H9 (cell line): ENCODE results near the gene HYI. TPM values are rescaled to one million over a fixed set of nuclear protein-coding genes. Genes with fewer than 3 reads are reported as not detected.

ENCODE experiments used
- DNase-seq: peaks from one replicate; pipeline ENCODE4 v3.0.0-alpha.2; 2017
- H2AFZ ChIP-seq: one replicate; pipeline ENCODE4 v1.6.1; 2013; ENCODE audit warnings: mild to moderate bottlenecking, low read length, control low read depth, moderate library complexity
- H2AK5ac ChIP-seq: 2 replicates; pipeline ENCODE4 v1.6.1; 2013; ENCODE audit warnings: low read length, control low read depth, mixed read lengths; ENCODE audit not compliant: insufficient read length
- H2BK120ac ChIP-seq: one replicate; pipeline ENCODE4 v1.6.1; 2013; ENCODE audit warnings: low read depth, mild to moderate bottlenecking, low read length, control low read depth, inconsistent platforms; ENCODE audit not compliant: poor library complexity, severe bottlenecking
- H2BK12ac ChIP-seq: 2 replicates; pipeline ENCODE4 v1.6.1; 2013; ENCODE audit warnings: low read length, control low read depth, mixed read lengths, low read depth; ENCODE audit not compliant: insufficient read length
- H2BK15ac ChIP-seq: 2 replicates; pipeline ENCODE4 v1.6.1; 2013; ENCODE audit warnings: low read depth, low read length, control low read depth
- H2BK20ac ChIP-seq: one replicate; pipeline ENCODE4 v1.6.1; 2013; ENCODE audit warnings: low read depth, mild to moderate bottlenecking, low read length, control low read depth, inconsistent platforms; ENCODE audit not compliant: poor library complexity, severe bottlenecking
- H2BK5ac ChIP-seq: 2 replicates; pipeline ENCODE4 v1.6.1; 2013; ENCODE audit warnings: low read length, control low read depth, mixed read lengths; ENCODE audit not compliant: insufficient read length
- H3K14ac ChIP-seq: 2 replicates; pipeline ENCODE4 v1.6.1; 2013; ENCODE audit warnings: low read length, control low read depth; ENCODE audit not compliant: insufficient read depth
- H3K18ac ChIP-seq: 2 replicates; pipeline ENCODE4 v1.6.1; 2013; ENCODE audit warnings: low read depth, mild to moderate bottlenecking, mixed read lengths, low read length, control low read depth; ENCODE audit not compliant: insufficient read length
- H3K23ac ChIP-seq: 2 replicates; pipeline ENCODE4 v1.6.1; 2013; ENCODE audit warnings: low read length, control low read depth, mixed read lengths, low read depth; ENCODE audit not compliant: insufficient read length
- H3K23me2 ChIP-seq: 2 replicates; pipeline ENCODE4 v1.6.1; 2013; ENCODE audit warnings: low read depth, mild to moderate bottlenecking, mixed read lengths, low read length, control low read depth; ENCODE audit not compliant: insufficient read length, poor library complexity, severe bottlenecking
- H3K27ac ChIP-seq: 2 replicates; pipeline ENCODE4 v1.5.1; 2013; ENCODE audit warnings: low read length, control low read depth, mixed read lengths, low read depth; ENCODE audit not compliant: insufficient read length
- H3K27me3 ChIP-seq: 2 replicates; pipeline ENCODE4 v1.6.1; 2013; ENCODE audit warnings: low read length, control low read depth, inconsistent platforms; ENCODE audit not compliant: insufficient read depth
- H3K4ac ChIP-seq: 2 replicates; pipeline ENCODE4 v1.6.1; 2013; ENCODE audit warnings: low read depth, mild to moderate bottlenecking, control low read depth, inconsistent platforms, low read length, moderate library complexity
- H3K4me1 ChIP-seq: 2 replicates; pipeline ENCODE4 v1.6.1; 2013; ENCODE audit warnings: low read length, control low read depth, inconsistent platforms; ENCODE audit not compliant: insufficient read depth
- H3K4me2 ChIP-seq: 2 replicates; pipeline ENCODE4 v1.6.1; 2013; ENCODE audit warnings: low read length, control low read depth, mixed read lengths; ENCODE audit not compliant: insufficient read length, insufficient read depth
- H3K56ac ChIP-seq: 2 replicates; pipeline ENCODE4 v1.6.1; 2013; ENCODE audit warnings: low read depth, mild to moderate bottlenecking, mixed read lengths, low read length, control low read depth; ENCODE audit not compliant: insufficient read length
- H3K79me1 ChIP-seq: 2 replicates; pipeline ENCODE4 v1.6.1; 2013; ENCODE audit warnings: low read depth, mild to moderate bottlenecking, moderate library complexity, low read length, control low read depth, inconsistent platforms; ENCODE audit not compliant: insufficient read depth, poor library complexity, severe bottlenecking
- H3K79me2 ChIP-seq: 2 replicates; pipeline ENCODE4 v1.6.1; 2013; ENCODE audit warnings: low read length, control low read depth, inconsistent platforms; ENCODE audit not compliant: insufficient read depth
- H3K9ac ChIP-seq: 2 replicates; pipeline ENCODE4 v1.6.1; 2013; ENCODE audit warnings: low read length, control low read depth, mixed read lengths; ENCODE audit not compliant: insufficient read length; ENCODE audit errors: extremely low read depth
- H3K9me3 ChIP-seq: one replicate; pipeline ENCODE4 v1.6.1; 2013; ENCODE audit warnings: low read depth, low read length, inconsistent platforms; ENCODE audit not compliant: control insufficient read depth
- H3T11ph ChIP-seq: one replicate; pipeline ENCODE4 v1.6.1; 2013; ENCODE audit warnings: mild to moderate bottlenecking, low read length, control low read depth, inconsistent platforms
- H4K20me1 ChIP-seq: one replicate; pipeline ENCODE4 v1.6.1; 2013; ENCODE audit not compliant: control insufficient read depth, insufficient read length, insufficient read depth
- H4K5ac ChIP-seq: 2 replicates; pipeline ENCODE4 v1.6.1; 2013; ENCODE audit warnings: low read depth, mild to moderate bottlenecking, mixed read lengths, low read length, control low read depth; ENCODE audit not compliant: insufficient read length
- H4K8ac ChIP-seq: replicated peaks from 2 replicates; pipeline ENCODE4 v1.6.1; 2013; ENCODE audit warnings: low read length, control low read depth, mixed read lengths, low read depth; ENCODE audit not compliant: insufficient read length
- H4K91ac ChIP-seq: 2 replicates; pipeline ENCODE4 v1.6.1; 2013; ENCODE audit warnings: low read depth, mild to moderate bottlenecking, moderate library complexity, mixed read lengths, low read length, control low read depth; ENCODE audit not compliant: insufficient read length
- H3K27ac Mint-ChIP-seq, 3 experiments: 2 replicates in 2 of 3; 3 replicates in 1 of 3; pipeline ENCODE4 v1.8.0; 2020 to 2021; ENCODE audit warnings: mixed read lengths in 3 of 3, mild to moderate bottlenecking in 1 of 3, moderate library complexity in 1 of 3
- H3K27me3 Mint-ChIP-seq: 2 replicates; pipeline ENCODE4 v1.8.0; 2021; ENCODE audit warnings: low read depth, mild to moderate bottlenecking, moderate library complexity, mixed read lengths
- H3K36me3 Mint-ChIP-seq, 3 experiments: 2 replicates in 2 of 3; 3 replicates in 1 of 3; pipeline ENCODE4 v1.8.0; 2020 to 2021; ENCODE audit warnings: low read depth in 3 of 3, mixed read lengths in 3 of 3; ENCODE audit not compliant: insufficient read depth in 1 of 3
- H3K4me1 Mint-ChIP-seq, 2 experiments: 2 replicates each; pipeline ENCODE4 v1.8.0; 2020; ENCODE audit warnings: mixed read lengths in 2 of 2
- H3K4me3 Mint-ChIP-seq, 2 experiments: 2 replicates in 1 of 2; 3 replicates in 1 of 2; pipeline ENCODE4 v1.8.0; 2020 to 2021; ENCODE audit warnings: mild to moderate bottlenecking in 2 of 2, mixed read lengths in 2 of 2, moderate library complexity in 1 of 2
- H3K9me3 Mint-ChIP-seq, 2 experiments: 2 replicates in 1 of 2; 3 replicates in 1 of 2; pipeline ENCODE4 v1.8.0; 2020; ENCODE audit warnings: mild to moderate bottlenecking in 2 of 2, mixed read lengths in 2 of 2, moderate library complexity in 1 of 2
- CTCF ChIP-seq: fragments of 200-600 bp; sonication (generic); conservative IDR thresholded peaks from 3 replicates; pipeline ENCODE4 v1.8.0; 2021; ENCODE audit warnings: antibody characterized with exemption, mild to moderate bottlenecking
- WGBS: extraction: QIAGEN DNeasy Blood & Tissue Kit; methylation state at CpG from one replicate; pipeline ENCODE4 v1.1.7; 2013; ENCODE audit warnings: missing lambda C conversion rate, low lambda C conversion rate, mixed read lengths; ENCODE audit not compliant: insufficient read length; ENCODE audit errors: extremely low coverage; 5-methylcytosine and 5-hydroxymethylcytosine counted together
- total RNA-seq: library from RNA; stranded (reverse); gene quantifications from 2 replicates; pipeline ENCODE4 v1.2.1, GENCODE V29; 2021

The HYI gene
- total RNA-seq, 1 experiment from 2014 or later = 16.1 TPM

GRCh38 chr1:43441894-43442637, 11.7 kb downstream of the HYI start:
- Histone ChIP-seq H2BK20ac (no peak overlapping the region), H2BK12ac (no peak overlapping the region), H3K18ac (no peak overlapping the region), H2BK120ac (no peak overlapping the region), H3K23me2 (no peaks in the 10 kb centered on the region), H3T11ph (no peak overlapping the region), H2BK15ac (no peak overlapping the region), H4K5ac (no peak overlapping the region), H2AK5ac (no peak overlapping the region), H3K56ac (no peak overlapping the region), H3K9ac (no peak overlapping the region), H2AFZ (no peak overlapping the region), H3K14ac (no peak overlapping the region), H3K4ac (no peak overlapping the region), H3K4me1 (no peaks in the 10 kb centered on the region), H3K9me3 (no peaks in the 10 kb centered on the region), H4K8ac (no peak overlapping the region), H3K79me2 (no peaks in the 10 kb centered on the region), H4K91ac (no peak overlapping the region), H3K23ac (no peak overlapping the region), H3K4me2 (no peak overlapping the region), H2BK5ac (no peak overlapping the region), H3K27me3 (no peaks in the 10 kb centered on the region), H3K79me1 (no peaks in the 10 kb centered on the region), H3K27ac (no peak overlapping the region), H4K20me1 (no peaks in the 10 kb centered on the region)
- H3K27ac Mint-ChIP-seq = peak overlapping the region in 1 of 3 experiments; percentile 75; a peak in 2 of 7 replicates
- peaks cover 0 to 4% of the 10 kb centered on the region in 2 experiments; a peak in 2 of 4 replicates for H3K4me1 Mint-ChIP-seq
- H3K27me3 Mint-ChIP-seq = no peaks in the 10 kb centered on the region
- TF ChIP-seq CTCF = no peak
- WGBS = no CpG with 5 or more reads among the region's 18 CpGs
- peak; percentile 21 for DNase-seq
- no peak overlapping the region for H3K4me3 Mint-ChIP-seq
- H3K9me3 Mint-ChIP-seq = no peaks in the 10 kb centered on the region
- H3K36me3 Mint-ChIP-seq = peaks cover 7 to 55% (median 37%) of the 10 kb centered on the region in 3 experiments; a peak in 6 of 7 replicates
